ENCODE data around the gene PTK7.

The PTK7 gene

GRCh38 chr6:43199912-43200311 is 123.8 kb downstream of the PTK7 start:
- Mint-ChIP-seq H3K27ac (peak overlapping the region; percentile 29), H3K4me1 (ENCODE audit: low read depth) (no peaks in the 10 kb centered on the region), H3K4me3 (no peak overlapping the region), H3K9me3 (ENCODE audit: low read depth) (no peaks in the 10 kb centered on the region), H3K27me3 (no peaks in the 10 kb centered on the region), H3K36me3 (peaks cover 14% of the 10 kb centered on the region)

GRCh38 chr6:43200541-43200940 is 124.4 kb downstream of the PTK7 start:
- Mint-ChIP-seq H3K4me3 (no peak overlapping the region), H3K9me3 (ENCODE audit: low read depth) (no peaks in the 10 kb centered on the region), H3K27me3 (no peaks in the 10 kb centered on the region), H3K27ac (peak overlapping the region; percentile 58), H3K4me1 (ENCODE audit: low read depth) (no peaks in the 10 kb centered on the region), H3K36me3 (peaks cover 11% of the 10 kb centered on the region)

GRCh38 chr6:43202451-43202850 is 126.3 kb downstream of the PTK7 start:
- H3K4me3 Mint-ChIP-seq = no peak overlapping the region
- H3K27me3 Mint-ChIP-seq = no peaks in the 10 kb centered on the region
- no peaks in the 10 kb centered on the region for H3K9me3 Mint-ChIP-seq (ENCODE audit: low read depth)
- H3K4me1 Mint-ChIP-seq (ENCODE audit: low read depth) = no peaks in the 10 kb centered on the region
- peaks cover 5% of the 10 kb centered on the region for H3K36me3 Mint-ChIP-seq
- H3K27ac Mint-ChIP-seq = no peak overlapping the region

GRCh38 chr6:43203029-43203717 is 127.1 kb downstream of the PTK7 start:
- no peak overlapping the region for H3K27ac Mint-ChIP-seq
- H3K27me3 Mint-ChIP-seq = no peaks in the 10 kb centered on the region
- no peak overlapping the region for H3K4me3 Mint-ChIP-seq
- H3K9me3 Mint-ChIP-seq (ENCODE audit: low read depth) = no peaks in the 10 kb centered on the region
- H3K36me3 Mint-ChIP-seq = peaks cover 5% of the 10 kb centered on the region
- H3K4me1 Mint-ChIP-seq (ENCODE audit: low read depth) = no peaks in the 10 kb centered on the region

- H3K4me1 Mint-ChIP-seq (ENCODE audit: low read depth) = no peaks in the 10 kb centered on the region
- H3K27ac Mint-ChIP-seq = no peak overlapping the region
- peaks cover 5% of the 10 kb centered on the region for H3K36me3 Mint-ChIP-seq
- H3K9me3 Mint-ChIP-seq (ENCODE audit: low read depth) = no peaks in the 10 kb centered on the region
- no peak overlapping the region for H3K4me3 Mint-ChIP-seq
- H3K27me3 Mint-ChIP-seq = no peaks in the 10 kb centered on the region
Observed at GRCh38 chr6:43203718-43204095, 127.6 kb downstream of the PTK7 start.

GRCh38 chr6:43204271-43205105 is 128.4 kb downstream of the PTK7 start:
- H3K9me3 Mint-ChIP-seq (ENCODE audit: low read depth) = no peaks in the 10 kb centered on the region
- peaks cover 5% of the 10 kb centered on the region for H3K36me3 Mint-ChIP-seq
- no peaks in the 10 kb centered on the region for H3K4me1 Mint-ChIP-seq (ENCODE audit: low read depth)
- no peak overlapping the region for H3K27ac Mint-ChIP-seq
- no peaks in the 10 kb centered on the region for H3K27me3 Mint-ChIP-seq
- no peak overlapping the region for H3K4me3 Mint-ChIP-seq

GRCh38 chr6:43205849-43206248 is 129.7 kb downstream of the PTK7 start:
- Mint-ChIP-seq H3K27ac (peak overlapping the region; percentile 41), H3K36me3 (peaks cover 2% of the 10 kb centered on the region), H3K9me3 (ENCODE audit: low read depth) (no peaks in the 10 kb centered on the region), H3K4me3 (no peak overlapping the region), H3K27me3 (no peaks in the 10 kb centered on the region), H3K4me1 (ENCODE audit: low read depth) (no peaks in the 10 kb centered on the region)

- no peaks in the 10 kb centered on the region for H3K4me1 Mint-ChIP-seq (ENCODE audit: low read depth)
- H3K36me3 Mint-ChIP-seq = peaks cover 2% of the 10 kb centered on the region
- no peak overlapping the region for H3K4me3 Mint-ChIP-seq
- no peak overlapping the region for H3K27ac Mint-ChIP-seq
- H3K27me3 Mint-ChIP-seq = no peaks in the 10 kb centered on the region
- H3K9me3 Mint-ChIP-seq (ENCODE audit: low read depth) = no peaks in the 10 kb centered on the region
Observed at GRCh38 chr6:43207286-43207685, 131.2 kb downstream of the PTK7 start.
